NOMO-1 treated with DMSO at 0.1 percent for 48 hours (cell line): ENCODE results near the gene SYK.
A peak's percentile ranks its signal among the peaks of the same experiment; 100 is the strongest.

Source experiments
- DNase-seq: peaks from one replicate; lab custom pipeline; 2025; ENCODE audit not compliant: unreplicated experiment; lab: John Stamatoyannopoulos, UW

The SYK gene

GRCh38 chr9:90901933-90902332, 100.3 kb downstream of the SYK start:
- DNase-seq, result no peak

- DNase-seq, result no peak
Observed at GRCh38 chr9:90903766-90904424, 102.3 kb downstream of the SYK start.

- DNase-seq, result no peak
Observed at GRCh38 chr9:90904706-90905478, 103.3 kb downstream of the SYK start.

GRCh38 chr9:90905822-90906221, 104.2 kb downstream of the SYK start:
- DNase-seq, result no peak

GRCh38 chr9:90906316-90907055, 104.9 kb downstream of the SYK start:
- DNase-seq, result no peak

- no peak for DNase-seq
Observed at GRCh38 chr9:90907056-90907445, 105.4 kb downstream of the SYK start.

GRCh38 chr9:90907790-90908189, 106.2 kb downstream of the SYK start:
- no peak for DNase-seq

- DNase-seq, result no peak
Observed at GRCh38 chr9:90909225-90909624, 107.6 kb downstream of the SYK start.

GRCh38 chr9:90909747-90910283, 108.2 kb downstream of the SYK start:
- no peak for DNase-seq

GRCh38 chr9:90914196-90914595, 112.6 kb downstream of the SYK start:
- DNase-seq, result no peak

- DNase-seq, result peak; percentile 34
Observed at GRCh38 chr9:90914868-90915483, 113.4 kb downstream of the SYK start.

GRCh38 chr9:90915693-90916092, 114.1 kb downstream of the SYK start:
- DNase-seq, result peak; percentile 7

GRCh38 chr9:90916147-90916734, 114.6 kb downstream of the SYK start:
- no peak for DNase-seq

GRCh38 chr9:90919883-90920282, 118.3 kb downstream of the SYK start:
- no peak for DNase-seq

- DNase-seq, result no peak
Observed at GRCh38 chr9:90921104-90921503, 119.5 kb downstream of the SYK start.

- DNase-seq, result no peak
Observed at GRCh38 chr9:90921969-90922368, 120.3 kb downstream of the SYK start.

GRCh38 chr9:90925581-90926257, 124.1 kb downstream of the SYK start:
- DNase-seq, result no peak

- DNase-seq, result no peak
Observed at GRCh38 chr9:90926936-90927335, 125.3 kb downstream of the SYK start.

GRCh38 chr9:90927496-90927895, 125.9 kb downstream of the SYK start:
- DNase-seq, result no peak

- DNase-seq, result no peak
Observed at GRCh38 chr9:90929626-90930025, 128.0 kb downstream of the SYK start.
